AG09319 (cell line): ENCODE measurements around the gene NET1.

Experiments
- DNase-seq: peaks from one replicate; pipeline ENCODE4 v3.0.0-alpha.2; 2010; ENCODE audit warnings: low read depth; ENCODE audit errors: extremely low read depth
- CTCF ChIP-seq: IDR thresholded peaks from 2 replicates; pipeline ENCODE4 v1.5.1; 2011; ENCODE audit warnings: low read depth, mild to moderate bottlenecking, inconsistent platforms, low read length, moderate library complexity

NET1 gene

GRCh38 chr10:5506751-5507648, 94.6 kb downstream of the NET1 start:
- no peak for TF ChIP-seq CTCF
- no peak for DNase-seq

- TF ChIP-seq CTCF: no peak
- no peak for DNase-seq
Measured at GRCh38 chr10:5507649-5508131, 95.3 kb downstream of the NET1 start.

DNA sequence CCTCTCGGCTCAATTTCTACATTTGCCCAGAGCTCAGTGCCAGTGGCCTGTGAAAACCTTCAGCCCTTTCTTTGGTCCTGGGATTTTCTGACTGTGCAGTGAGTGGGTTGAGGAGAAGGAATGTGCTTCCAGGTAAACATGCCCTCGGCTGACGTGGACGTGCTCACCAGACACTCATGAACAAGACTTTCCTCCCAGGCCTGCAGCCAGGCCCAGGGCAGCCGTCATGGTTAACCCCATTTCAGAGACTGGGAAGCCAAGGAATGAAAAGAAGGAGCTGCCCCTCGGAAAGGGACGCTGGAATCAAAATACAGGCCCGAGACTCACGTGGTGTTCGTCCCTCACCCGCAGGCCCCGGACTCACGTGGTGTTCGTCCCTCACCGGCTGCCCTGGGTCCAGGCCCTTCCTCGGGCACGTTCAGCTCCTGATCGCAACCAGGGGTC, 95.8 kb downstream of the NET1 start:
- no peak for DNase-seq

More for the DNA sequence above, 95.8 kb downstream of the NET1 start:
- no peak for TF ChIP-seq CTCF
